Kidney (tissue), 14 donors: Measurements from ENCODE around the gene MSRB2. TPM values are rescaled to one million over a fixed set of nuclear protein-coding genes. Genes with fewer than 3 reads are reported as not detected.

Experiments
- DNase-seq, 5 donors: peaks; one replicate each; pipeline ENCODE4 v3.0.0-alpha.2; 2013 to 2020
- FAIRE-seq: peaks from 2 replicates; lab custom pipeline; 2012; peaks lifted over from hg19 to GRCh38; lab: Jason Lieb, UNC
- H3K27ac ChIP-seq, 2 donors: one replicate each; pipeline ENCODE4 v1.7.0; 2013; ENCODE audit warnings: low read depth in 2 of 2, low read length in 2 of 2, inconsistent platforms in 1 of 2
- H3K27me3 ChIP-seq: one replicate; pipeline ENCODE4 v1.7.1; 2013; ENCODE audit warnings: low read length, inconsistent platforms; ENCODE audit not compliant: control insufficient read depth, insufficient read depth
- H3K36me3 ChIP-seq, 3 donors: one replicate each; pipeline versions ENCODE4 v1.7.0 to v1.7.1; 2013; ENCODE audit warnings: low read length in 3 of 3, control low read depth in 1 of 3, inconsistent platforms in 1 of 3; ENCODE audit not compliant: insufficient read depth in 3 of 3, control insufficient read depth in 2 of 3
- H3K4me1 ChIP-seq, 3 donors: one replicate each; pipeline versions ENCODE4 v1.7.0 to v1.7.1; 2013; ENCODE audit warnings: low read length in 3 of 3, inconsistent platforms in 1 of 3, low read depth in 1 of 3; ENCODE audit not compliant: control insufficient read depth in 2 of 3, insufficient read depth in 2 of 3
- H3K4me3 ChIP-seq, 3 donors: one replicate each; pipeline versions ENCODE4 v1.7.0 to v1.8.1; 2013; ENCODE audit warnings: low read length in 3 of 3, control low read depth in 1 of 3, inconsistent platforms in 1 of 3
- H3K9ac ChIP-seq, 3 donors: one replicate each; pipeline versions ENCODE4 v1.7.0 to v1.7.1; 2013; ENCODE audit warnings: low read length in 3 of 3, control low read depth in 1 of 3, inconsistent platforms in 1 of 3
- H3K9me3 ChIP-seq, 3 donors: one replicate each; pipeline versions ENCODE4 v1.7.0 to v1.7.1; 2013; ENCODE audit warnings: low read length in 3 of 3, control low read depth in 1 of 3, inconsistent platforms in 1 of 3; ENCODE audit not compliant: control insufficient read depth in 2 of 3, insufficient read depth in 1 of 3
- intact Hi-C: fragments of 100-400 bp; cut with DNase I; formaldehyde crosslinking; loops from one replicate; pipeline ENCODE4 v1.11.1; 2022
- polyA plus RNA-seq: library from polyadenylated mRNA; stranded (reverse); fragments of 350-450 nt; fragmentation: Illumina TruSeq; extraction: RNeasy Lipid Tissue Mini Kit (QIAGEN cat#74804); gene quantifications from one replicate; pipeline ENCODE4 v1.2.3, GENCODE V29; 2014; ENCODE audit warnings: low read depth, low replicate concordance; ENCODE audit not compliant: insufficient read depth
- total RNA-seq: library from RNA; stranded (reverse); fragmentation: NEBNext Ultra II Directional; extraction: Animal tissue kit (Norgen Biotek cat#: 25700); gene quantifications from one replicate; pipeline ENCODE4 v1.2.1, GENCODE V29; 2021
- TF ChIP-seq, protein P1 (sequence below): IDR thresholded peaks from 3 replicates; pipeline ENCODE4 v1.5.1; 2012; ENCODE audit warnings: mild to moderate bottlenecking, moderate library complexity, borderline replicate concordance; ENCODE audit not compliant: insufficient read depth; ENCODE audit errors: extremely low read depth
- donor health status: control.
- donor health status: control.
- donor health status: control.
- donor health status: control.
- donor health status: control.
- donor health status: DM: yes; HTN: yes; CAD: no.
- donor health status: Normal renal cell carcinoma (clear cell type).

Gene MSRB2
- total and polyA plus RNA-seq, 2 donors from 2014 or later = 39.9 to 131 TPM

DNA sequence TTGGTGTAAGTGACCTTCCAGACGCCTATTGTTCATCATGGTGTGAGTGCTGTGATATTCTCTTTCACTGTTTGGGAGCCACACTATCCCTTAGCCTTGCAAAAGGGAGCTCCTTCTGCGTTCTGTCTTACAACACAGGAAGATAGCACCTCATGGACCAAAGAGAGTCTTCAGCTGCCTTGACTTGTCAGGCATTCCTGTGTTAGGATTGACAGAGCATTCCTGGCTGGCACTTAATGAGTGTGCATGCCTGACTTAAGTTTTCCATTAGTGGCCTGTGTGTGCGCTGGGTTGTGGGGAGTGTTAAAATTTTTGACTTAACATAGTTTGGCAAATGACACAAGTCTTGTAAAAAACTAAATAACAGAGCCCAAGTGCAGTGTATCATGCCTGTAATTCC is 21.9 kb upstream of the MSRB2 start:
- H3K4me3 ChIP-seq = no peak overlapping the region
- no peak overlapping the region for H3K9ac ChIP-seq
- FAIRE-seq = no peak
- H3K4me1 ChIP-seq = no peaks in the 10 kb centered on the region
- DNase-seq = no peak
- intact Hi-C loops = no loop called here
- TF ChIP-seq, protein P1, sequence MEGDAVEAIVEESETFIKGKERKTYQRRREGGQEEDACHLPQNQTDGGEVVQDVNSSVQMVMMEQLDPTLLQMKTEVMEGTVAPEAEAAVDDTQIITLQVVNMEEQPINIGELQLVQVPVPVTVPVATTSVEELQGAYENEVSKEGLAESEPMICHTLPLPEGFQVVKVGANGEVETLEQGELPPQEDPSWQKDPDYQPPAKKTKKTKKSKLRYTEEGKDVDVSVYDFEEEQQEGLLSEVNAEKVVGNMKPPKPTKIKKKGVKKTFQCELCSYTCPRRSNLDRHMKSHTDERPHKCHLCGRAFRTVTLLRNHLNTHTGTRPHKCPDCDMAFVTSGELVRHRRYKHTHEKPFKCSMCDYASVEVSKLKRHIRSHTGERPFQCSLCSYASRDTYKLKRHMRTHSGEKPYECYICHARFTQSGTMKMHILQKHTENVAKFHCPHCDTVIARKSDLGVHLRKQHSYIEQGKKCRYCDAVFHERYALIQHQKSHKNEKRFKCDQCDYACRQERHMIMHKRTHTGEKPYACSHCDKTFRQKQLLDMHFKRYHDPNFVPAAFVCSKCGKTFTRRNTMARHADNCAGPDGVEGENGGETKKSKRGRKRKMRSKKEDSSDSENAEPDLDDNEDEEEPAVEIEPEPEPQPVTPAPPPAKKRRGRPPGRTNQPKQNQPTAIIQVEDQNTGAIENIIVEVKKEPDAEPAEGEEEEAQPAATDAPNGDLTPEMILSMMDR = no peak
- no peaks in the 10 kb centered on the region for H3K36me3 ChIP-seq
- H3K27me3 ChIP-seq = no peaks in the 10 kb centered on the region
- no peaks in the 10 kb centered on the region for H3K9me3 ChIP-seq
- H3K27ac ChIP-seq = no peak overlapping the region

DNA sequence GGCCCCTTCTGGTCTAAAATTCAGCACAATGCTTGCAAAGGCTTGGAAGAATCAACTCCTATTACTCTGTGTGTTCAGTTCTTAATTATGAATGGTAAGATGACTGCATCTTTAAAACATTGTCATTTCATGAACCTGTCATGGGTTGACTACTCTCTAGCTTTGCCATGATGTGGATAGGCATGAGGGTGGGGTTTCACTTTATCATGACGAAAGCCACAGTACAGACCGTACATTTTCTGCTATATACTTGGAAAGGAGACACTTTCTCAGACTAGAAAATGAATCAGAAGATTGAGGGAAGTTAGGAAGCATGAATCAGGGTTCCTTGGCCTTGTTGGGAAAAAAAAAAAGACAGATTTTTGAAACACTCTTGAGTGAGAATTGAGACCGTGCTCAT is 19.7 kb upstream of the MSRB2 start:
- Histone ChIP-seq H3K9me3 (no peaks in the 10 kb centered on the region), H3K4me1 (no peaks in the 10 kb centered on the region), H3K27me3 (no peaks in the 10 kb centered on the region), H3K27ac (no peak overlapping the region), H3K4me3 (no peak overlapping the region), H3K9ac (no peak overlapping the region), H3K36me3 (no peaks in the 10 kb centered on the region)
- DNase-seq (no peak), FAIRE-seq (no peak)
- TF ChIP-seq, protein P1 = no peak
- intact Hi-C loops = no loop called here

DNA sequence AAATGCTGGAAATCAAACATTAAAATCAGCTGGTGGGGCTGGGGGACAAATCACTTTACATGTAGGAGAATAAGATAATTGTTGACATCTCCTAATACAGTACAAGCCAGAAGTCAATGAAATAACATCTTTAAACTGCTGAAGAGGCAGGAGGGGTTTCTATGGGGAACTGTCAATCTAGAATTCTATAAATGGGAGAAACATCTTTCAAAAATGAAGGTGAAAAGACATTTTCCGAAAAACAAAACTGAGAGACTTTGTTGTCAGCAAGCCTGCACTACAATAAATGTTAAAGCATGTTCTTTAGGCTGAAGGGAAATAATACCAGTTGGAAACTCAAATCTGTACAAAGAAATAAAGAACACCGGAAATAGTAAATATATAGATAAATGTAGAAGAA is 17.3 kb upstream of the MSRB2 start:
- H3K27me3 ChIP-seq = no peaks in the 10 kb centered on the region
- no peaks in the 10 kb centered on the region for H3K4me1 ChIP-seq
- no peak overlapping the region for H3K9ac ChIP-seq
- H3K4me3 ChIP-seq = no peak overlapping the region
- H3K36me3 ChIP-seq = no peaks in the 10 kb centered on the region
- DNase-seq = no peak
- FAIRE-seq = no peak
- no peak overlapping the region for H3K27ac ChIP-seq
- H3K9me3 ChIP-seq = no peaks in the 10 kb centered on the region
- TF ChIP-seq, protein P1 = no peak
- intact Hi-C loops = no loop called here

DNA sequence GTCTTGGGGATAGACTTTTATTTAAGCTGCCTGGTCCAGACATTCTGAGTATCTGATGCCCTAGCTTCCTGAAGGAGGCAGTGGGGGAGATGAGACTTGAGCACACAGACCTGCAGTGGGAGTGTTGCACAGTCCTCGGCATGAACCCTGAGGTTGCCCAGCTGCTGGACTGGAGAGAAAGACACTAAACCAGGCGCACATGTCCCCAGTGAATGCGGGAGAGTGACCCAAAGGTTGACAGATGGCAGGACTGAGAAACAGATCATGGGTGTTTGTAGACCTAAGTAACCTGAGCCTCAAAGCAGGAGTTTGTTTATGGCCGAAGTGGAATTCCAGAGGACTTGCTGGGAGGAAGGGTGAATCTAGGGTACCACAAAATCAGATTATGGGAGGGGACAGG is 15.7 kb upstream of the MSRB2 start:
- no peak overlapping the region for H3K9ac ChIP-seq
- H3K27ac ChIP-seq = no peak overlapping the region
- no peaks in the 10 kb centered on the region for H3K27me3 ChIP-seq
- FAIRE-seq = no peak
- TF ChIP-seq, protein P1 = no peak
- no peaks in the 10 kb centered on the region for H3K9me3 ChIP-seq
- no peak overlapping the region for H3K4me3 ChIP-seq
- no peaks in the 10 kb centered on the region for H3K36me3 ChIP-seq
- H3K4me1 ChIP-seq = no peaks in the 10 kb centered on the region
- peak in 4 of 5 donors; percentile 77 to 92 (median 88) for DNase-seq
- intact Hi-C loops = no loop called here
